PC-3 (cell line): ENCODE results near the gene PRICKLE2. TPM values are rescaled to one million over a fixed set of nuclear protein-coding genes. Genes with fewer than 3 reads are reported as not detected.
"Not testable (repeated sequence)": the region's sequence is repeated elsewhere in the genome, so short reads cannot be mapped to it uniquely, and the experiment has no call there.

ENCODE experiments used
- ATAC-seq: fragments of 200-7000 bp; cut with Tn5 transposase; 2 replicates; pipeline ENCODE4 v1.9.1; 2020; ENCODE audit warnings: mild to moderate bottlenecking, moderate library complexity
- BruUV-seq: library from RNA; stranded (reverse); fragments of 400-500 nt; replicated peaks from 2 replicates; lab custom pipeline; 2021; lab: Mats Ljungman, UMichigan
- CTCF ChIA-PET: fragments of 300-600 bp; sonication (Branson Sonifier 250); formaldehyde crosslinking; loops from one replicate; lab custom pipeline; 2022; ENCODE audit warnings: antibody characterized with exemption; lab: Charles Lee
- POLR2A ChIA-PET: fragments of 300-600 bp; sonication (Branson Sonifier 250); formaldehyde crosslinking; loops from one replicate; lab custom pipeline; 2022; ENCODE audit warnings: antibody characterized with exemption; ENCODE audit not compliant: unreplicated experiment; lab: Charles Lee
- DNase-seq: peaks from one replicate; pipeline ENCODE4 v3.0.0-alpha.2; 2015
- H2AFZ ChIP-seq: fragments of 300-600 bp; sonication (generic); 2 replicates; pipeline ENCODE4 v1.6.0; 2016; ENCODE audit warnings: antibody characterized with exemption, low read length
- H3F3A ChIP-seq: fragments of 300-600 bp; sonication (generic); one replicate; pipeline ENCODE4 v1.6.0; 2017; ENCODE audit warnings: antibody characterized with exemption, low read length, control low read depth, mild to moderate bottlenecking; ENCODE audit not compliant: unreplicated experiment
- H3K27ac ChIP-seq: fragments of 300-600 bp; sonication (generic); 2 replicates; pipeline ENCODE4 v1.5.1; 2016; ENCODE audit warnings: mild to moderate bottlenecking, low read length
- H3K27me3 ChIP-seq: fragments of 300-600 bp; sonication (generic); 2 replicates; pipeline ENCODE4 v1.6.1; 2016; ENCODE audit warnings: low read length, mixed read lengths
- H3K36me3 ChIP-seq: fragments of 300-600 bp; sonication (generic); 2 replicates; pipeline ENCODE4 v1.6.1; 2016; ENCODE audit warnings: low read depth, mixed run types, low read length, mixed read lengths
- H3K4me1 ChIP-seq: fragments of 300-600 bp; sonication (generic); 2 replicates; pipeline ENCODE4 v1.5.1; 2016; ENCODE audit warnings: low read length; ENCODE audit not compliant: insufficient read depth
- H3K4me2 ChIP-seq: fragments of 300-600 bp; sonication (generic); 2 replicates; pipeline ENCODE4 v1.6.0; 2016; ENCODE audit warnings: low read length
- H3K4me3 ChIP-seq: fragments of 300-600 bp; sonication (generic); 2 replicates; pipeline ENCODE4 v1.5.1; 2016; ENCODE audit warnings: mild to moderate bottlenecking, low read length, mixed read lengths
- H3K79me2 ChIP-seq: fragments of 300-600 bp; sonication (generic); 2 replicates; pipeline ENCODE4 v1.6.1; 2017; ENCODE audit warnings: low read length, mixed read lengths
- H3K9ac ChIP-seq: fragments of 300-600 bp; sonication (generic); 2 replicates; pipeline ENCODE4 v1.6.0; 2016; ENCODE audit warnings: mild to moderate bottlenecking, low read length
- H3K9me2 ChIP-seq: fragments of 300-600 bp; sonication (generic); replicated peaks from 2 replicates; pipeline ENCODE4 v1.6.1; 2016; ENCODE audit warnings: mixed run types, low read length, mixed read lengths
- H3K9me3 ChIP-seq: fragments of 300-600 bp; sonication (generic); 2 replicates; pipeline ENCODE4 v1.6.1; 2016; ENCODE audit warnings: low read length, mixed read lengths
- H4K20me1 ChIP-seq: fragments of 300-600 bp; sonication (generic); 2 replicates; pipeline ENCODE4 v1.6.1; 2016; ENCODE audit warnings: low read length, mixed read lengths
- EZH2 ChIP-seq: fragments of 300-600 bp; sonication (generic); IDR thresholded peaks from one replicate; pipeline ENCODE4 v1.6.1; 2017; ENCODE audit warnings: antibody characterized with exemption, mild to moderate bottlenecking, low read length; ENCODE audit not compliant: unreplicated experiment
- EZH2phosphoT487 ChIP-seq: fragments of 300-600 bp; sonication (generic); IDR thresholded peaks from 2 replicates; pipeline ENCODE4 v1.6.1; 2018; ENCODE audit warnings: mild to moderate bottlenecking, antibody characterized with exemption, low read length, borderline replicate concordance
- intact Hi-C: fragments of 100-400 bp; cut with micrococcal nuclease; formaldehyde crosslinking; loops from 2 replicates; pipeline ENCODE4 v1.9.0; 2023
- total RNA-seq: library from RNA; depleted of rRNA; stranded (reverse); fragments of >200 nt; gene quantifications from 2 replicates; pipeline ENCODE4 v1.2.3, GENCODE V29; 2014
- TF ChIP-seq, protein P1 (sequence below): fragments of 300-600 bp; sonication (generic); conservative IDR thresholded peaks from 2 replicates; pipeline ENCODE4 v1.5.1; 2017; ENCODE audit warnings: antibody characterized with exemption, low read depth, mild to moderate bottlenecking, low read length

The PRICKLE2 gene
- total RNA-seq, 1 experiment from 2014 or later, result 1.8 TPM

DNA sequence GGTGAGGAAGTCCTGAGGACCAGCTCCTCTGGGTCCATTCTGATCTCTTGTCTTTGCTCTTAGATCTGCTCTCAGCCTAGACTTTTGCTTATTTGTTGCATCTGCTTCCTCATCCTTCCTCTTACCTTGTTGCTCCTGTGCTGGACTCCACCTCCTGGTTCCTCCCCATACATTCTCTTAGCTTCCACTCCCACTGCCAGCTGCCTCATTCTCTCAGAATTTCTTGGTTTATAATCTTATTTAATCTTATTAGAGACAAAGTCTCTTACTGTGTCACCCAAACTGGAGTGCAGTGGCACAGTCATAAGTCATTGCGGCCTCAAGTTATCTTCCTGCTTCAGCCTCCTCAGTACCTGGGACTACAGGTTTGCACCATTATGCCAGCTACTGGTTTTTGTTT lies 133.8 kb downstream of the PRICKLE2 start:
- ChIA-PET CTCF (interaction anchor here (0.6 kb wide), 1 partner anchor 61 kb away, joined by 5 read pairs; no protein-coding TSS in a partner anchor), POLR2A (no interaction called here)
- intact Hi-C loops, result loop anchor here (5.0 kb wide), 1 partner anchor 59 kb away; no protein-coding TSS in a partner anchor
- Histone ChIP-seq H3K79me2 (no peaks in the 10 kb centered on the region), H3K27ac (no peak overlapping the region), H2AFZ (no peak overlapping the region), H3K4me2 (no peak overlapping the region), H3F3A (no peaks in the 10 kb centered on the region), H3K27me3 (no peaks in the 10 kb centered on the region), H3K4me1 (peaks cover 26% of the 10 kb centered on the region), H3K4me3 (no peak overlapping the region), H4K20me1 (no peaks in the 10 kb centered on the region), H3K9me3 (no peaks in the 10 kb centered on the region), H3K36me3 (no peaks in the 10 kb centered on the region), H3K9me2 (no peaks in the 10 kb centered on the region), H3K9ac (no peak overlapping the region)
- no peak for TF ChIP-seq EZH2
- TF ChIP-seq, protein P1, sequence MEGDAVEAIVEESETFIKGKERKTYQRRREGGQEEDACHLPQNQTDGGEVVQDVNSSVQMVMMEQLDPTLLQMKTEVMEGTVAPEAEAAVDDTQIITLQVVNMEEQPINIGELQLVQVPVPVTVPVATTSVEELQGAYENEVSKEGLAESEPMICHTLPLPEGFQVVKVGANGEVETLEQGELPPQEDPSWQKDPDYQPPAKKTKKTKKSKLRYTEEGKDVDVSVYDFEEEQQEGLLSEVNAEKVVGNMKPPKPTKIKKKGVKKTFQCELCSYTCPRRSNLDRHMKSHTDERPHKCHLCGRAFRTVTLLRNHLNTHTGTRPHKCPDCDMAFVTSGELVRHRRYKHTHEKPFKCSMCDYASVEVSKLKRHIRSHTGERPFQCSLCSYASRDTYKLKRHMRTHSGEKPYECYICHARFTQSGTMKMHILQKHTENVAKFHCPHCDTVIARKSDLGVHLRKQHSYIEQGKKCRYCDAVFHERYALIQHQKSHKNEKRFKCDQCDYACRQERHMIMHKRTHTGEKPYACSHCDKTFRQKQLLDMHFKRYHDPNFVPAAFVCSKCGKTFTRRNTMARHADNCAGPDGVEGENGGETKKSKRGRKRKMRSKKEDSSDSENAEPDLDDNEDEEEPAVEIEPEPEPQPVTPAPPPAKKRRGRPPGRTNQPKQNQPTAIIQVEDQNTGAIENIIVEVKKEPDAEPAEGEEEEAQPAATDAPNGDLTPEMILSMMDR, result no peak
- no peak for TF ChIP-seq EZH2phosphoT487
- DNase-seq, result no peak
- ATAC-seq, result no peak
- no TSS peak for BruUV-seq

DNA sequence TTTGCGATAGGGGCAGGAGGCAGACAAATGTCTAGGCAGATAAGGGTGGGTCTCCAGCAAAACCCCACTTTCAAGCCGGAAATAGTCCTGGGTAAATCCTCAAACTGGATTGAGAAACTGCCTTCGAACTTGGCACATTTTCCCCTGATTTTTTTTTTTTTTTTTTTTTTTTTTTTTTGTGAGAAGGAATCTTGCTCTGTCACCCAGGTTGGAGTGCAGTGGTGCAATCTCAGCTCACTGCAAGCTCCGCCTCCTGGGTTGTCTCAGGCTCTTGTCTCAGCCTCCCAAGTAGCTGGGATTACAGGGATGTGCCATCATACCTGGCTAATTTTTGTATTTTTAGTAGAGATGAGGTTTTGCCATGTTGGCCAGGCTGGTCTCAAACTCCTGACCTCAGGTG lies 135.9 kb downstream of the PRICKLE2 start:
- H3K36me3 ChIP-seq, CTCF ChIA-PET, ATAC-seq: not testable (repeated sequence)

DNA sequence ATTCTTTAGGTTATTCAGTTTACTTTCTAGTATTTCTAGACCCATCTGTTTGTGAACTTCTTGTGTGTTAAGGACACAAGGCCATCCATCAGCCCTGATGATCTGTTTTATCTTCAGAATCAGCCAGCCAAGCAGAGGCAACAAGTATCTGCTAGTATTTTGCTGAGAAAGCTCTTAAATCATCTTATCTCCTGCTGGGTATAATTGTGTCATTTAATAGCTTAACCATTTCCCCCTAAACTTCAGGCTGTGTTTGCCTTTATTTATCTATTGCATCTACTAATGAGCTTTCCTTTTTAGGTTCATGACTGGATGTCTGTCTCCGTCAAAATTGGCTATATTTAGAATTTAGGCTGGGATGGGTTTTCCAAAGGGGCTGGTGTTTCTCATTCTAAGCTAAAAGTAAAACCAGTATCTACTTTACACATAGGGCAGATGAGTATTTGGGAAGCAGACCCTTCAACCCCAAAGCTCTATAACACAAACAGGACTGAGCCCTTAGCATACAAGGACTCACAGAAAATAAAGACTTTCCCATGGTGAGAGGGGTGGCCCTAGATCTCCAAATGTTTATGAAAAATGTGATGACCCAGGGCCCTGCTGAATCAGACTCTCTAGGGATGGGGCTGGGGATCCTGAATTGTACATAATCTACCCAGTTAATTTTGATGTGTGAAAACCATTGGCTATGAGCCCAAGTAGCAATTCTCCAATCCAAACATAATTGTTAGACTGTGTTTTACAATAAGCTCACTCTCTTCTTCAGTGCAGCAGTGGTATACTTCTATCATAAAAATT lies 136.7 kb downstream of the PRICKLE2 start:
- Histone ChIP-seq H3K27ac (no peak overlapping the region), H3K27me3 (no peaks in the 10 kb centered on the region), H2AFZ (no peak overlapping the region), H3K9me2 (no peaks in the 10 kb centered on the region), H3F3A (no peaks in the 10 kb centered on the region), H3K4me1 (peaks cover 17% of the 10 kb centered on the region), H3K79me2 (no peaks in the 10 kb centered on the region), H3K9ac (no peak overlapping the region), H3K4me3 (no peak overlapping the region), H4K20me1 (no peaks in the 10 kb centered on the region), H3K36me3 (no peaks in the 10 kb centered on the region), H3K4me2 (no peak overlapping the region), H3K9me3 (no peaks in the 10 kb centered on the region)
- intact Hi-C loops, result no loop called here
- TF ChIP-seq EZH2phosphoT487 (no peak), EZH2 (no peak)
- TF ChIP-seq, protein P1, result no peak
- CTCF ChIA-PET, result no interaction called here
- no TSS peak for BruUV-seq
- DNase-seq, result no peak
- ATAC-seq, result no peak
- POLR2A ChIA-PET, result no interaction called here

More for the DNA sequence above, 135.9 kb downstream of the PRICKLE2 start:
- H3K9me3 ChIP-seq, H3K27me3 ChIP-seq, H3K27ac ChIP-seq, H3K4me2 ChIP-seq, H3K4me3 ChIP-seq, H3K79me2 ChIP-seq, H4K20me1 ChIP-seq, H2AFZ ChIP-seq, POLR2A ChIA-PET, BruUV-seq, H3K9me2 ChIP-seq, H3F3A ChIP-seq, H3K9ac ChIP-seq, DNase-seq, intact Hi-C loops: not testable (repeated sequence)
- H3K4me1 ChIP-seq, result peaks cover 16% of the 10 kb centered on the region
